CD8-positive, alpha-beta memory T cell (primary cell): ENCODE measurements around the gene PDE3A. TPM values are rescaled to one million over a fixed set of nuclear protein-coding genes. Genes with fewer than 3 reads are reported as not detected.
A peak's percentile ranks its signal among the peaks of the same experiment; 100 is the strongest.

ENCODE experiments used
- CTCF ChIA-PET: fragments of 350-600 bp; sonication (Branson Sonifier 250); formaldehyde crosslinking; loops from one replicate; lab custom pipeline; 2021; ENCODE audit warnings: antibody characterized with exemption; lab: Charles Lee
- POLR2A ChIA-PET: fragments of 350-600 bp; sonication (Branson Sonifier 250); formaldehyde crosslinking; loops from one replicate; lab custom pipeline; 2021; ENCODE audit warnings: antibody characterized with exemption; lab: Charles Lee
- DNase-seq, 5 donors: peaks; one replicate each; pipeline versions ENCODE4 v3.0.0 to v3.0.0-alpha.2; 2020 to 2022; ENCODE audit warnings: mixed read lengths in 1 of 5
- H3K27ac ChIP-seq: one replicate; pipeline ENCODE4 v1.7.0; 2013; ENCODE audit warnings: low read depth, mild to moderate bottlenecking, low read length, moderate library complexity
- H3K27me3 ChIP-seq: 2 replicates; pipeline ENCODE4 v1.7.0; 2013; ENCODE audit warnings: low read length, mild to moderate bottlenecking; ENCODE audit not compliant: insufficient read depth, poor library complexity, severe bottlenecking
- H3K36me3 ChIP-seq: 2 replicates; pipeline ENCODE4 v1.7.0; 2013; ENCODE audit warnings: mild to moderate bottlenecking, low read length, moderate library complexity; ENCODE audit not compliant: insufficient read depth
- H3K4me1 ChIP-seq: 2 replicates; pipeline ENCODE4 v1.7.0; 2013; ENCODE audit warnings: mild to moderate bottlenecking, low read length, moderate library complexity; ENCODE audit not compliant: insufficient read depth
- H3K4me3 ChIP-seq: 2 replicates; pipeline ENCODE4 v1.7.0; 2013; ENCODE audit warnings: mild to moderate bottlenecking, low read length
- H3K9me3 ChIP-seq: 2 replicates; pipeline ENCODE4 v1.7.0; 2013; ENCODE audit warnings: mild to moderate bottlenecking, low read length
- H3K27ac Mint-ChIP-seq, 8 donors: one replicate each; pipeline ENCODE4 v1.8.0; 2020 to 2021; ENCODE audit warnings: mixed read lengths in 8 of 8, mild to moderate bottlenecking in 6 of 8, inconsistent platforms in 3 of 8, moderate library complexity in 3 of 8
- H3K27me3 Mint-ChIP-seq, 2 donors: one replicate each; pipeline ENCODE4 v1.8.0; 2020 to 2021; ENCODE audit warnings: mixed read lengths in 2 of 2, mild to moderate bottlenecking in 1 of 2, moderate library complexity in 1 of 2
- H3K36me3 Mint-ChIP-seq, 3 donors: one replicate each; pipeline ENCODE4 v1.8.0; 2020 to 2021; ENCODE audit warnings: mixed read lengths in 3 of 3, inconsistent platforms in 1 of 3, mild to moderate bottlenecking in 1 of 3
- H3K4me1 Mint-ChIP-seq, 3 donors: one replicate each; pipeline ENCODE4 v1.8.0; 2020 to 2021; ENCODE audit warnings: mixed read lengths in 3 of 3, inconsistent platforms in 1 of 3, mild to moderate bottlenecking in 1 of 3
- H3K4me3 Mint-ChIP-seq, 7 donors: one replicate each; pipeline ENCODE4 v1.8.0; 2020 to 2021; ENCODE audit warnings: mixed read lengths in 7 of 7, mild to moderate bottlenecking in 6 of 7, moderate library complexity in 4 of 7, inconsistent platforms in 2 of 7
- H3K9me3 Mint-ChIP-seq, 5 donors: one replicate each; pipeline ENCODE4 v1.8.0; 2020 to 2022; ENCODE audit warnings: mixed read lengths in 5 of 5, mild to moderate bottlenecking in 3 of 5, moderate library complexity in 2 of 5, inconsistent platforms in 1 of 5
- polyA plus RNA-seq: library from polyadenylated mRNA; unstranded; fragments of 300-500 nt; fragmentation: Illumina TruSeq; gene quantifications from one replicate; pipeline ENCODE4 v1.2.3, GENCODE V29; 2021
- total RNA-seq, 2 experiments: library from RNA; stranded (reverse); gene quantifications; one replicate each; pipeline ENCODE4 v1.2.3, GENCODE V29; 2021

Gene PDE3A
- total and polyA plus RNA-seq, 3 experiments from 2014 or later: 0.02 TPM; not detected in 2

DNA sequence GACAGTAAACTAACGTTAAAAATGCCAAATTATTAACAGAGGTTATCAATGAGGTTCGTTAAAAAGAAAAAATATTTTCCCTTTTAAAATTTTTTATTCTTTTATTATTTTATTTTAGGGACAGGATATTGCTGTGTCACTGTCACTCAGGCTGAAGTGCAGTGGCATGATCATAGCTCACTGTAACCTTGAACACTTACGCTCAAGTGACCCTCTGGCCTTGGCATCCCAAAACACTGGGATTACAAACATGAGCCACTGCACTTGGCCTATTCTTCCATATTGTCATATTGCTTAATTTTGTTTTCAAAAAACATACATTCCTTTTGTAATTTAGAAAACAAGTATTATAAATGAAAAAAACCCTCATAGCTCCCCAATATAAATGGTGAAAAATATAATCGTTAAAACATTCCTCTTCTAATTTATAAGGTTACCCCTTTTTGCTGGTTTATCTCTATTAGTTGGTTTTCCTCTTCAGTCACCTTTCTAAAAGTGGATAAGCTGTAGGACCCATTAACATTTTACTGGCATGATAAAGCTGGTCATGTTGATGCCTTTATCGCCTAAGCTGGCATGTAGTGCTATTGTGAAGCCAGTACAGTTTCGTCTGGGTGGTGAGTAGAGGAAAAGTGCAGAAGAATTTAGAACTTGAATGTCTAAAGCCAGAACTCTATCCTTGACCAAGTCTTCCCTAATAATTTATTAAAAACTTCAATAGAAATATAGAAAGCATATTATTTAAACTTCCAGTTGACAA lies 27.6 kb downstream of the PDE3A start:
- CTCF ChIA-PET: no interaction called here
- Histone ChIP-seq H3K9me3 (no peaks in the 10 kb centered on the region), H3K4me3 (no peak overlapping the region), H3K27me3 (no peaks in the 10 kb centered on the region), H3K4me1 (no peaks in the 10 kb centered on the region), H3K36me3 (no peaks in the 10 kb centered on the region), H3K27ac (no peak overlapping the region)
- Mint-ChIP-seq H3K9me3 (peaks cover 0 to 2% (median 0%) of the 10 kb centered on the region in 5 donors), H3K4me3 (no peak overlapping the region), H3K36me3 (no peaks in the 10 kb centered on the region), H3K27me3 (no peaks in the 10 kb centered on the region), H3K4me1 (peaks cover 0 to 4% (median 0%) of the 10 kb centered on the region in 3 donors), H3K27ac (no peak overlapping the region)
- no peak for DNase-seq
- POLR2A ChIA-PET: no interaction called here

DNA sequence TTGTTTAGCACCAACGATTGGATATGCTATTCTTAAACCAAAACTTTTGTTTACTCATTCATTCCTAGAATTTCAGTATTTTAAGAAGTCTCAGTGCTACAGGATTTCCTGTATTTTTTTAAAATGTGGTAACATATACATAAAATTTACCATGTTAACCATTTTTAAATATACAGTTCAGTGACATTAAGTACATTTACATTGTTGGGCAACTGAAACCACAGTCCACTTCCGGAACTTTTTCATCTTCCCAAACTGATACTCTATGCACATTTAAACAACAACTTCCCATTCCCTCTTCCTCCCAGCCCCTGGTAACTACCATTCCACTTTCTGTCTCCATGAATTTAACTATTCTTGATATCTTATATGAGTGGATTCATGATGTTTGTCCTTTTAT lies 30.3 kb downstream of the PDE3A start:
- POLR2A ChIA-PET: no interaction called here
- DNase-seq: no peak
- no peak overlapping the region for H3K4me3 Mint-ChIP-seq

DNA sequence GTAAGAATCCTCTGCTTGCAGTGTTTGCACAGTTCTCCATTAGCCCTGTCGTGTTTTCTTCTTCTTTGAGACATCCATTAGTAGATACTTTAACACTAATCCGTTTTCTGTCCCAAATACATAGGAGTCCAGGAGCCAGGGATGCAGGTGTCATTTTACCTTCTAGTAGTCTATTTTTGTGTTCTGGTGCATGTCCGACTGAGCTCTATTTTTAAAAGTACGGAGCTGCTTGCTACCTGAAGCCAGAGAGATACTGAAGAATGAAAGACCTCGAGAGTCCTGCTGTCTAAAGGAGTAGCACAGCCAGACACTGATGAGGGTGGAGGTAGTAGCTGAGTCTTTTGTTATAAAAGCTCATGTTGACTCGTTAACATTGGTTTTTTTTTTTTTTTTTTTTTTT lies 31.7 kb downstream of the PDE3A start:
- Mint-ChIP-seq H3K27me3 (no peaks in the 10 kb centered on the region), H3K4me3 (no peak overlapping the region), H3K36me3 (no peaks in the 10 kb centered on the region), H3K27ac (no peak overlapping the region), H3K4me1 (peaks cover 0 to 4% (median 0%) of the 10 kb centered on the region in 3 donors), H3K9me3 (peaks cover 0 to 9% (median 0%) of the 10 kb centered on the region in 5 donors)
- ChIA-PET POLR2A (no interaction called here), CTCF (no interaction called here)
- Histone ChIP-seq H3K27me3 (no peaks in the 10 kb centered on the region), H3K27ac (no peak overlapping the region), H3K4me3 (no peak overlapping the region), H3K36me3 (no peaks in the 10 kb centered on the region), H3K4me1 (no peaks in the 10 kb centered on the region), H3K9me3 (no peaks in the 10 kb centered on the region)
- DNase-seq: no peak

More for the DNA sequence above, 30.3 kb downstream of the PDE3A start:
- CTCF ChIA-PET: no interaction called here
- H3K27me3 Mint-ChIP-seq: no peaks in the 10 kb centered on the region
- no peak overlapping the region for H3K4me3 ChIP-seq
- no peaks in the 10 kb centered on the region for H3K36me3 ChIP-seq
- no peaks in the 10 kb centered on the region for H3K27me3 ChIP-seq
- no peak overlapping the region for H3K27ac ChIP-seq
- no peaks in the 10 kb centered on the region for H3K36me3 Mint-ChIP-seq
- no peaks in the 10 kb centered on the region for H3K4me1 ChIP-seq
- H3K27ac Mint-ChIP-seq: no peak overlapping the region
- peaks cover 0 to 4% (median 0%) of the 10 kb centered on the region in 3 donors for H3K4me1 Mint-ChIP-seq
- H3K9me3 ChIP-seq: no peaks in the 10 kb centered on the region
- peaks cover 0 to 2% (median 0%) of the 10 kb centered on the region in 5 donors for H3K9me3 Mint-ChIP-seq

DNA sequence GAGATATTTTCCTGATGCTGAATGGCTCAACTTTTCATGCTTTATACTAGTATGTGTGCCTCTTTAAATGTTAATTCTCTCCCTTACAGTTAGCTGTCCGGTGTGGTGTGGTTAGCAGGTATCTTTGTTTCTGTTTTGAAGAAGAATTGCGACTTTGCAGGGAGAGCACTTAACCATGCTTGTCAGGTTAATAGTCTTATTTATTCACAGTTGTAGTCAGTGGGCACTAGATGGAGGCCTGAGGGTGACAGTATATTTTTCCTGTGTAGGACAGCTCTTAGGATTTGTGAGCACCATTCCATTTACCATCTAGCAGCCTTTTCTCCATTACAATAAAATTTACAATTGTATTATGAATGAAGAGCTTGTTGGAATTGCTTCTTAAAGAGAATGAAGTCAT lies 34.9 kb downstream of the PDE3A start:
- Mint-ChIP-seq H3K4me3 (no peak overlapping the region), H3K36me3 (no peaks in the 10 kb centered on the region), H3K27ac (no peak overlapping the region), H3K27me3 (no peaks in the 10 kb centered on the region), H3K4me1 (peaks cover 0 to 4% (median 0%) of the 10 kb centered on the region in 3 donors), H3K9me3 (peaks cover 0 to 12% (median 0%) of the 10 kb centered on the region in 5 donors)
- Histone ChIP-seq H3K4me3 (no peak overlapping the region), H3K27me3 (no peaks in the 10 kb centered on the region), H3K27ac (no peak overlapping the region), H3K9me3 (no peaks in the 10 kb centered on the region), H3K36me3 (no peaks in the 10 kb centered on the region), H3K4me1 (no peaks in the 10 kb centered on the region)
- ChIA-PET POLR2A (no interaction called here), CTCF (no interaction called here)
- DNase-seq: no peak

DNA sequence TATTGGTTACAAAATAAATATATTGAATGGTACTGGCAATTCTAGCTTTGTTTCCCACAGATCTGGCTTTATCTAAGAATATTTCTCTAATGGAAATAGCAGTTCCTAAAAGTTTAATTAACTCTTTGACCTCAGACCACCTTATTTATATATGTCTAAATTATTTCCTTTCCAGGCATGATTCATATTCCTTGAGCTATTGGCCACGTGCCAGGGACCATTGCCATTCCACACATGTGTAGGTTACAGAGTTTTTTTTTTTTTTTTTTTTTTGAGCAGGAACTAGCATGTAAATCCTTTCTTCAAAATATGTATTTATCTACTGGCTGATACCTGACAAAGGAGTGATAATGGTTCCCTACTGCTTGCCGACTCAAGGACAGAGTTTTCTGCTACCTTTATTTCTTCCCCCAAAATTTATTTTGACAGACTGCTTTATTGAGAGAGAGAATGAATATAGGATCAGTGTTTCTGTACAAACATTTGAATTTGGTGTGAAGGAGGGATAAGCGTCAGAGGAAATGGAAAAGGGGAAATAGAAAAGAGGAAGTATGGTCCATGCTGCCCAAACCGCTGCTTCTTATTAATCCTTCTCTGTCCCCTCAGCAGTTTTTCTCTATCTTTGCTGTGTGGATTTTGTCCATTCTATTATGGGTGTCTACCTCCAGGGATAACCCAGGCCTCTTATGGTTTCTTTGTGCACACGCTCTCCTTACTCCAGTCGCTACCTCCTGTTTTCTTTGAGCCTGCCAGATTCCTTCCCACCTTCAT lies 36.4 kb downstream of the PDE3A start:
- Mint-ChIP-seq H3K27ac (no peak overlapping the region), H3K9me3 (peaks cover 0 to 12% (median 0%) of the 10 kb centered on the region in 5 donors), H3K4me3 (peak overlapping the region in 1 of 7 donors; percentile 32), H3K27me3 (no peaks in the 10 kb centered on the region), H3K36me3 (no peaks in the 10 kb centered on the region), H3K4me1 (no peaks in the 10 kb centered on the region)
- Histone ChIP-seq H3K36me3 (no peaks in the 10 kb centered on the region), H3K9me3 (no peaks in the 10 kb centered on the region), H3K4me1 (no peaks in the 10 kb centered on the region), H3K27me3 (no peaks in the 10 kb centered on the region), H3K4me3 (no peak overlapping the region), H3K27ac (no peak overlapping the region)
- POLR2A ChIA-PET: no interaction called here
- CTCF ChIA-PET: no interaction called here
- DNase-seq: no peak

DNA sequence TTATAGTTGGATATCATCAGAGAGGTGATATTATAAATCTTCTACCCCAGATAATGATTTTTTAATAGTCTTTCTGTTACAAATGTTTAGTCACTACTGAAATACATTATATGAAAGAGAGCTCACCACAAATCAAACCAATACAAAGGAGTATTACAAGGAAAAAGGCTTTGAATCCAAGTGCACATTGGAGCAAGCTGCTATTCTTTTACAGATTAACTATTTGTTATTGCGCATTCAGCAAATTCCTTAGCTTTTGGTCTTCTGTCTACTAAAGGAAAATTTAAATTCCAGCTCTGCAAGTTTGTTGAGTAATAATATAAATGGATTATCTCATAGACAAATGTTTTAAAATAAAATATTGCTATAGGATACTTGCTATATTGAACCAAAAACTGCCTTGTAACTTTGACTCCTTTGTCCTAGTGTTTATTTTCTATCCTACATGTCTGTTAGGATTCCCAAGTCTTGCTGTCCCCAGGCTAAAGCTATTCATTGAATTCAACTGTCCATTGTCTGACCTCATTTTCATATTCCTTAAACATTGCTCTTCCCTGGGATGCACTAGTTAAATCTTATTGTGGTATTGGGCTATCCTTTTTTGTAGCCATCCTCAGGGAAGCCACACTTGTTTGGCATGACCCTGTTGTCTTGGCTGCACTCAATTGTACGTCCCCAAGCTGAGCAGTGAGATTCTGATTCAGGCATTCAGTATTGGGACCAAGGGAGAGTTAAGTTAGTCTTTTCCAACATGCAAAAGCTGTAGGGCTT lies 41.5 kb downstream of the PDE3A start:
- H3K36me3 Mint-ChIP-seq: no peaks in the 10 kb centered on the region
- H3K4me1 Mint-ChIP-seq: no peaks in the 10 kb centered on the region
- no peak overlapping the region for H3K4me3 Mint-ChIP-seq
- ChIA-PET POLR2A (no interaction called here), CTCF (no interaction called here)
- H3K27me3 Mint-ChIP-seq: peaks cover 0 to 3% of the 10 kb centered on the region in 2 donors
- Histone ChIP-seq H3K9me3 (no peaks in the 10 kb centered on the region), H3K27me3 (no peaks in the 10 kb centered on the region), H3K27ac (no peak overlapping the region), H3K36me3 (no peaks in the 10 kb centered on the region), H3K4me1 (no peaks in the 10 kb centered on the region), H3K4me3 (no peak overlapping the region)
- no peak for DNase-seq
- peaks cover 0 to 6% (median 0%) of the 10 kb centered on the region in 5 donors for H3K9me3 Mint-ChIP-seq
- H3K27ac Mint-ChIP-seq: no peak overlapping the region

DNA sequence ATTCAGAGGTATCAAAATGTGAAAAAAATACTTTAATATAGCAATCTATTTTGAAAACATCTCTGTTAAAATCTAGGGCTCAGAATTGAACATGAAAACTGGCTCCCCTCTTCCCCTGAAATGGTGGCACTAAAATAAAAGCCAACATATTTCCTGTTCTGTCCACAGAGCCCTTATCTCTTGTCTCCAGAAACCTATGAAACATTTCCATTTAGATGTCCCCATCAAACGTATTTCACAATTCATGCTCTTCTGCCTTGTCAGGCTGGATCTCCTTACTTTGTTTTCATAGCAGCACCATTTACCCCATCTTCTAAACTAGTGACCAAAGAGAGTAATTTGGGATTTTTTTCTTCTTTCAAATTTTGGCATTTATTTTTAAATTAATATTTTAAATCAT lies 42.4 kb downstream of the PDE3A start:
- no peaks in the 10 kb centered on the region for H3K9me3 ChIP-seq
- H3K4me1 ChIP-seq: no peaks in the 10 kb centered on the region
- ChIA-PET CTCF (no interaction called here), POLR2A (no interaction called here)
- no peak overlapping the region for H3K27ac Mint-ChIP-seq
- H3K27me3 Mint-ChIP-seq: peaks cover 0 to 3% of the 10 kb centered on the region in 2 donors
- no peak overlapping the region for H3K4me3 ChIP-seq
- H3K27me3 ChIP-seq: no peaks in the 10 kb centered on the region
- peaks cover 0 to 6% (median 0%) of the 10 kb centered on the region in 5 donors for H3K9me3 Mint-ChIP-seq
- H3K4me3 Mint-ChIP-seq: no peak overlapping the region
- H3K27ac ChIP-seq: no peak overlapping the region
- H3K36me3 ChIP-seq: no peaks in the 10 kb centered on the region
- H3K36me3 Mint-ChIP-seq: no peaks in the 10 kb centered on the region
- no peak for DNase-seq
- H3K4me1 Mint-ChIP-seq: no peaks in the 10 kb centered on the region

DNA sequence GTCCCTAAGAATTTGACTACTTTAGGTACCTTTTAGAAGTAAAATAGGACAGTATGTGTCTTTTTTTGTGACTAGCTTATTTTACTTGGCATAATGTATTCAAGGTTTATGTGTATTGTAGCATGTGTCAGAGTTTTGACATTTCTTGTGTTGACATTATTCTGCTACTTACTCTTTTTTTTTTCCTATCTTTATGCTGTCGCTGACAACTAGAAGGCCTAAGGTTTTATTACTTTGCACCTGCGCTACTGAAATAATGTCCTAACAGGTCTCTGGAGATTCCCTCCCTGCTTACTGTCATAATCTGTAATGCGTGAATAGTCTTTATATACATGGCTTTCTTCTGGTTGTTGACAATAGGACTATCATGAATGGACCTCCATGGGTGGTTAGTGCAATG lies 43.0 kb downstream of the PDE3A start:
- no peaks in the 10 kb centered on the region for H3K4me1 Mint-ChIP-seq
- peaks cover 0 to 3% of the 10 kb centered on the region in 2 donors for H3K27me3 Mint-ChIP-seq
- CTCF ChIA-PET: no interaction called here
- no peaks in the 10 kb centered on the region for H3K36me3 Mint-ChIP-seq
- POLR2A ChIA-PET: no interaction called here
- Histone ChIP-seq H3K27me3 (no peaks in the 10 kb centered on the region), H3K36me3 (no peaks in the 10 kb centered on the region), H3K27ac (no peak overlapping the region), H3K4me3 (no peak overlapping the region), H3K4me1 (no peaks in the 10 kb centered on the region), H3K9me3 (no peaks in the 10 kb centered on the region)
- H3K27ac Mint-ChIP-seq: no peak overlapping the region
- peaks cover 0 to 6% (median 0%) of the 10 kb centered on the region in 5 donors for H3K9me3 Mint-ChIP-seq
- no peak overlapping the region for H3K4me3 Mint-ChIP-seq
- no peak for DNase-seq
